Heart left ventricle (tissue), 16 donors: Measurements from ENCODE around the gene PCSK5. TPM values are rescaled to one million over a fixed set of nuclear protein-coding genes. Genes with fewer than 3 reads are reported as not detected.
A peak's percentile ranks its signal among the peaks of the same experiment; 100 is the strongest.

Experiments
- ATAC-seq, 4 donors: fragments of 200-7000 bp; cut with Tn5 transposase; one replicate each; pipeline ENCODE4 v1.9.1; 2020 to 2022; ENCODE audit warnings: moderate library complexity in 4 of 4, mild to moderate bottlenecking in 3 of 4, moderate number of reproducible peaks in 1 of 4
- DNase-seq, 5 donors: peaks; one replicate each; pipeline ENCODE4 v3.0.0-alpha.2; 2020
- H3K27ac ChIP-seq, 12 donors: fragments of 200-600 bp; sonication (generic) in 4 of 12; one replicate each; pipeline versions ENCODE4 v1.5.0 to v1.8.0; 2016 to 2022; ENCODE audit warnings: mild to moderate bottlenecking in 2 of 12
- H3K27me3 ChIP-seq, 9 donors: fragments of 200-600 bp; sonication (generic) in 2 of 9; one replicate each; pipeline versions ENCODE4 v1.5.1 to v1.8.0; 2016 to 2022; ENCODE audit warnings: mild to moderate bottlenecking in 3 of 9
- H3K36me3 ChIP-seq, 9 donors: fragments of 200-600 bp; sonication (generic) in 2 of 9; one replicate each; pipeline versions ENCODE4 v1.5.0 to v1.8.0; 2018 to 2022; ENCODE audit warnings: mild to moderate bottlenecking in 2 of 9
- H3K4me1 ChIP-seq, 12 donors: fragments of 200-600 bp; sonication (generic) in 4 of 12; one replicate each; pipeline versions ENCODE4 v1.5.0 to v1.8.0; 2016 to 2022; ENCODE audit warnings: mild to moderate bottlenecking in 3 of 12
- H3K4me3 ChIP-seq, 12 donors: fragments of 200-600 bp; sonication (generic) in 4 of 12; one replicate each; pipeline versions ENCODE4 v1.5.0 to v1.8.0; 2017 to 2022; ENCODE audit warnings: mild to moderate bottlenecking in 9 of 12, moderate library complexity in 4 of 12
- H3K9me3 ChIP-seq, 12 donors: fragments of 200-600 bp; sonication (generic) in 4 of 12; one replicate each; pipeline versions ENCODE4 v1.5.0 to v1.8.0; 2016 to 2022; ENCODE audit warnings: mild to moderate bottlenecking in 1 of 12
- CTCF ChIP-seq, 12 donors: fragments of 200-600 bp; sonication (generic) in 4 of 12; IDR thresholded peaks; one replicate each; pipeline versions ENCODE4 v1.5.0 to v1.8.0; 2018 to 2022; ENCODE audit warnings: antibody characterized with exemption in 12 of 12, mild to moderate bottlenecking in 5 of 12
- POLR2A ChIP-seq, 2 donors: fragments of 450-650 bp; IDR thresholded peaks; one replicate each; pipeline ENCODE4 v1.6.1; 2017; ENCODE audit warnings: antibody characterized with exemption in 2 of 2, mild to moderate bottlenecking in 2 of 2, moderate library complexity in 2 of 2
- WGBS, 4 donors: extraction: QIAGEN DNeasy Blood & Tissue Kit in 2 of 4; methylation state at CpG; one replicate each; pipeline versions ENCODE4 v1.1.5 to v1.1.7; 2013 to 2018; 5-methylcytosine and 5-hydroxymethylcytosine counted together
- intact Hi-C, 10 donors: fragments of 100-400 bp; cut with DNase I; formaldehyde crosslinking; loops; one replicate each; pipeline versions ENCODE4 v1.11.1 to v1.14.2; 2022
- polyA plus RNA-seq, 2 donors: library from polyadenylated mRNA; stranded (reverse); fragments of 200-250 nt; gene quantifications; one replicate each; pipeline ENCODE4 v1.2.3, GENCODE V29; 2013
- total RNA-seq, 9 donors: library from RNA; depleted of rRNA in 2 of 9; stranded (reverse); fragments of >200 nt in 2 of 9; fragmentation: NEBNext Ultra II Directional in 3 of 9; extraction: Animal tissue kit (Norgen Biotek cat#: 25700) in 3 of 9; gene quantifications; one replicate each; pipeline versions ENCODE4 v1.1.0 to v1.2.4, GENCODE V29; 2016 to 2023
- donor health status: ischemic (EF 13 %, LVEDD 7.1; RV severe dilation, severe dysfunction).
- donor health status: healthy with polysubstance abuse.
- donor health status: DM: no; HTN: yes; CAD: no.
- donor health status: DM: no; HTN: no; CAD: no.
- donor health status: ischemic (EF 25% LVEDD 6.9; RV normal size, moderate dysfunction).
- donor health status: ischemic (EF 25% LVEDD 5.7; RV mildly dilated, moderate dysfunction).
- donor health status: healthy.
- donor health status: DM: yes; HTN: yes; CAD: no.
- donor health status: ischemic (EF 35%, LVEDD 5.7; RV mildly dilated, moderate dysfunction).
- donor health status: nonischemic (EF 11% LVEDD 7.7; RV severe dilation, severe dysfunction).
- donor health status: DM: yes; HTN: yes; CAD: no.
- donor health status: PGD.
- donor health status: ischemic (EF 29% LVEDD 5.4; RV normal size, mild dysfunction).
- donor health status: nonischemic (EF 23%, LVEDD 6.1; RV moderate dilation, normal function).

The PCSK5 gene
- total and polyA plus RNA-seq, 11 donors = 1.3 to 13.6 (median 5.9) TPM

DNA sequence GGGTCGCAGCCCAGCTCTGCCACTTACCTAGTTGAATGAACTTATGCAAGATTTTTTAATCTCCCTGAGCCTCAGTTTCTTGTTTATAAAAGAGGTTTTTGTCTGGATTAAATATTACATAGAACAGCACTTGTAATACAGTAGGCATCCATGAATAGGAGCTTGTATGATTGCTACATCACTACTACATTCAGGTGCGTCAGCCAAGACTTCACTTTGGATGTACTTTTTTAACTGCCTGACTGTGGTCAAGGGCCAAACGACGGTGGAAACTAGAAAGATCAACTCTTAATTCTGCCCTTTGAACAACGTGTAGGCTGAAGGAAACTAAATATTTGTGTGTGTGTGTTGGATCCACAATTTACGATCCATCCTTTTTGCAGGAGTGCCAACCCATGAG, 330.9 kb downstream of the PCSK5 start:
- H3K4me3 ChIP-seq = no peak overlapping the region
- no peak for ATAC-seq
- no peaks in the 10 kb centered on the region for H3K36me3 ChIP-seq
- intact Hi-C loops = loop anchor here in 3 of 10 donors (5.0 kb wide), 2 partner anchors 76 to 81 kb away; no protein-coding TSS in a partner anchor
- no peaks in the 10 kb centered on the region for H3K9me3 ChIP-seq
- no peak for TF ChIP-seq POLR2A (IDR thresholded peaks at IDR 0.05)
- TF ChIP-seq CTCF (IDR thresholded peaks at IDR 0.05) = no peak
- H3K27me3 ChIP-seq = peaks cover 0 to 13% (median 0%) of the 10 kb centered on the region in 9 donors
- no peak overlapping the region for H3K27ac ChIP-seq
- no peak for DNase-seq
- WGBS, 4 donors = 81 to 92% (median 85%) methylated on average over 6 of the region's 6 CpGs
- peaks cover 0 to 7% (median 0%) of the 10 kb centered on the region in 12 donors for H3K4me1 ChIP-seq

- H3K36me3 ChIP-seq = no peaks in the 10 kb centered on the region
- ATAC-seq = no peak
- intact Hi-C loops = loop anchor here in 3 of 10 donors (5.0 kb wide), 2 partner anchors 73 to 78 kb away; no protein-coding TSS in a partner anchor
- H3K4me3 ChIP-seq = no peak overlapping the region
- H3K9me3 ChIP-seq = no peaks in the 10 kb centered on the region
- peak overlapping the region in 6 of 12 donors; percentile 4 to 59 (median 12) for H3K27ac ChIP-seq
- no peak for TF ChIP-seq CTCF (IDR thresholded peaks at IDR 0.05)
- no peak for TF ChIP-seq POLR2A (IDR thresholded peaks at IDR 0.05)
- DNase-seq = no peak
- H3K27me3 ChIP-seq = no peaks in the 10 kb centered on the region
- WGBS, 4 donors = 61 to 69% (median 67%) methylated on average over 3 of the region's 3 CpGs
- H3K4me1 ChIP-seq = peaks cover 0 to 10% (median 0%) of the 10 kb centered on the region in 12 donors
These were observed 333.4 kb downstream of the PCSK5 start for GRCh38 chr9:76223749-76224340.

- intact Hi-C loops = no loop called here
- TF ChIP-seq CTCF (IDR thresholded peaks at IDR 0.05) (no peak), POLR2A (IDR thresholded peaks at IDR 0.05) (no peak)
- peak in 1 of 5 donors; percentile 38 for DNase-seq
These were observed 336.7 kb downstream of the PCSK5 start for GRCh38 chr9:76227156-76227555.

DNA sequence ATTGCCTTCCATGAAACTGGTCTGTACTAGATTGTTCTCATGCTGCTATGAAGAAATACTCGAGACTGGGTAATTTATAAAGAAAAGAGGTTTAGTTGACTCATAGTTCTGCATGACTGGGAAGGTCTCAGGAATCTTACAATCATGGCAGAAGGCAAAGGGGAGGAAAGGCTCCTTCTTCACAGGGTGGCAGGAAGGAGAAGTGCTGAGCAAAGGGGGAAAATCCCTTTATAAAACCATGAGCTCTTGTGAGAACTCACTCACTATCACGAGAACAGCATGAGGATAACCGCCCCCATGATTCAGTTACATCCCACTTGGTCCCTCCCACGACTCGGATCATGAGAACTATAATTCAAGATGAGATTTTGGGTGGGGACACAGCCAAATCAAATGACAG, 340.5 kb downstream of the PCSK5 start:
- WGBS, 4 donors = 73 to 81% (median 75%) methylated on average over 5 of the region's 5 CpGs
- ATAC-seq = no peak
- Histone ChIP-seq H3K36me3 (no peaks in the 10 kb centered on the region), H3K4me3 (no peak overlapping the region), H3K4me1 (peaks cover 0 to 4% (median 0%) of the 10 kb centered on the region in 12 donors), H3K9me3 (no peaks in the 10 kb centered on the region), H3K27ac (no peak overlapping the region), H3K27me3 (peaks cover 0 to 5% (median 0%) of the 10 kb centered on the region in 9 donors)
- intact Hi-C loops = loop anchor here in 1 of 10 donors (5.0 kb wide), 1 partner anchor 41 kb away; no protein-coding TSS in a partner anchor
- DNase-seq = no peak
- TF ChIP-seq POLR2A (IDR thresholded peaks at IDR 0.05) = no peak
- TF ChIP-seq CTCF (IDR thresholded peaks at IDR 0.05) = no peak

More at GRCh38 chr9:76227156-76227555, 336.7 kb downstream of the PCSK5 start:
- Histone ChIP-seq H3K4me1 (peaks cover 0 to 4% (median 0%) of the 10 kb centered on the region in 12 donors), H3K27me3 (peaks cover 0 to 5% (median 0%) of the 10 kb centered on the region in 9 donors), H3K36me3 (no peaks in the 10 kb centered on the region), H3K27ac (peak overlapping the region in 3 of 12 donors; percentile 1 to 23 (median 11)), H3K9me3 (no peaks in the 10 kb centered on the region), H3K4me3 (no peak overlapping the region)
- ATAC-seq = peak in 2 of 4 donors; percentile 62 to 65
- 51 to 93% (median 72%) methylated on average over 2 of the region's 2 CpGs for WGBS, 4 donors
